ENCODE results near the gene CHSY1. TPM values are rescaled to one million over a fixed set of nuclear protein-coding genes. Genes with fewer than 3 reads are reported as not detected.

The CHSY1 gene
- total RNA-seq, 4 donors from 2014 or later, result 13.3 to 31.6 (median 19.6) TPM

DNA sequence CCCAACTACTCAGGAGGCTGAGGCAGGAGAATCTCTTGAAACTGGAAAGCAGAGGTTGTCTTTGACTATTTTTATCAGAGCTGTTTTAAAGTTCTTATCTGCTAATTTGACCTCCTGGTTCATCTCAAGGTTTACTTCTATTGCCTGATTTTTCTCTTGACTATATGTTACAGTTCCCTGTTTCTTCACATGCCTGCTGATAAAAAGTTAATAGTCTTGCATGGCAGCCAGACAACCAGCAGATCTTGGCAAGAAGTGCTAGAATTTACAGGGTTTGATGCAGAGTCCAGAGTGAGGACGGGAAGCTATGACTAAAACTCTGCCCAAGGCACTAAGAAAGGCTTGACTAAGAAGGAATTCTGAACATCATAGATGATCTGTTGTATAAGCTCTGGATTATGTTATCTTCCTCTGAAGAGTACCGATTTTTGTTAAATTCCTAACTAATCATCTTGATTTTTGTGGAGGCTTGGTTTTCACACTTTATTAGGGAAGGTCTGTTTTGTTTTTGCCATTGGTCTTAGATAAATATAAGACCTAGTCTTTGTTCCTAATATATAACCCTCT is 85.9 kb downstream of the CHSY1 start:
- intact Hi-C loops (cut with DNase I), result no loop called here
- H3K9me3 ChIP-seq, result peaks cover 0 to 20% (median 17%) of the 10 kb centered on the region in 4 donors
- peaks cover 15 to 44% (median 33%) of the 10 kb centered on the region in 4 donors for H3K4me1 ChIP-seq
- no peaks in the 10 kb centered on the region for H3K27me3 ChIP-seq
- TF ChIP-seq POLR2AphosphoS5 (IDR thresholded peaks at IDR 0.05) (no peak), POLR2A (IDR thresholded peaks at IDR 0.05; ENCODE audit: low read depth) (no peak), EP300 (IDR thresholded peaks at IDR 0.05) (no peak)
- TF ChIP-seq, protein P1, sequence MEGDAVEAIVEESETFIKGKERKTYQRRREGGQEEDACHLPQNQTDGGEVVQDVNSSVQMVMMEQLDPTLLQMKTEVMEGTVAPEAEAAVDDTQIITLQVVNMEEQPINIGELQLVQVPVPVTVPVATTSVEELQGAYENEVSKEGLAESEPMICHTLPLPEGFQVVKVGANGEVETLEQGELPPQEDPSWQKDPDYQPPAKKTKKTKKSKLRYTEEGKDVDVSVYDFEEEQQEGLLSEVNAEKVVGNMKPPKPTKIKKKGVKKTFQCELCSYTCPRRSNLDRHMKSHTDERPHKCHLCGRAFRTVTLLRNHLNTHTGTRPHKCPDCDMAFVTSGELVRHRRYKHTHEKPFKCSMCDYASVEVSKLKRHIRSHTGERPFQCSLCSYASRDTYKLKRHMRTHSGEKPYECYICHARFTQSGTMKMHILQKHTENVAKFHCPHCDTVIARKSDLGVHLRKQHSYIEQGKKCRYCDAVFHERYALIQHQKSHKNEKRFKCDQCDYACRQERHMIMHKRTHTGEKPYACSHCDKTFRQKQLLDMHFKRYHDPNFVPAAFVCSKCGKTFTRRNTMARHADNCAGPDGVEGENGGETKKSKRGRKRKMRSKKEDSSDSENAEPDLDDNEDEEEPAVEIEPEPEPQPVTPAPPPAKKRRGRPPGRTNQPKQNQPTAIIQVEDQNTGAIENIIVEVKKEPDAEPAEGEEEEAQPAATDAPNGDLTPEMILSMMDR (IDR thresholded peaks at IDR 0.05), result no peak
- H3K4me3 ChIP-seq, result no peak overlapping the region
- DNase-seq (ENCODE audit: extremely low spot score), result no peak
- H3K36me3 ChIP-seq, result no peaks in the 10 kb centered on the region
- peak overlapping the region in 3 of 4 donors; percentile 73 to 80 (median 78) for H3K27ac ChIP-seq (replicated peaks in 1 of 4)
- 69% methylated on average over 2 of the region's 2 CpGs for WGBS

DNA sequence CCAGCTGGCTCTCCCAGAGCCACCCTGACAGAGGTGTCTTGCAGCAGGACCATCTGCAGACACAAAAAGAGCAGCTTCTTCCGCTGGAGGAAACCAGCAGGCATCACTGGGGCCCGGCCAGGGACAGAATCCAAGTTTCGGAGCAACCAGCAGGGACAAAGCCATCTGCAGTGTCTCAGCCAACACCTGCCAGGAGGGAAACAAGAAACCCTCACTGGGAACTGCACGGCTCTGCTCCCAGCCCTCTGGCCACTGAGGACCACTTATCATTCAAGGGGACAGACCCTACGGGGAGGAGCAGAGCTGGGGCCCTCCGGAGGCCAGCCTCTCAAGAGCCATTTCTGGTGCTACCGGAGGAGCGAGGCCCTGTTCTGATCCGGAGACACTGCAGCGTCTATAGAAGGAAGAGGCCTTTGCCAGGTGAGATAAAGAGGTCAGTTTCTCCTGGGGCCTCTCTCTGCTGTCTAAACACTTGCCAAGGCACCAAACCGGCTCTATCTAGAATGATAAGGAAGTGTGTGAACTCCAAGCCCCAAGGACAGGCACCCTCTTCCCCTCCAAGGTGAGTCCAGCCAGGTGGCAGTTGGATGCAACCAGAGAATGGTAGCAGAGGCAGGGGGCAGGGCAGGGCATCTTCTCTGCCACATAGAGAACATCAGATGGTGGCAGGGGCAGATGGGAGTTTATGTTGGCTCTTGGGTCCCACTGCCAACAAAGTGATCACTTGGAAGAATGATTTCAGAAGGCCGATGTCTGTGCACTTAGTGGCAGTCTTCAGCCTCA is 89.0 kb downstream of the CHSY1 start:
- TF ChIP-seq POLR2AphosphoS5 (IDR thresholded peaks at IDR 0.05), result peak; percentile 70 to 77
- TF ChIP-seq EP300 (IDR thresholded peaks at IDR 0.05), result no peak

DNA sequence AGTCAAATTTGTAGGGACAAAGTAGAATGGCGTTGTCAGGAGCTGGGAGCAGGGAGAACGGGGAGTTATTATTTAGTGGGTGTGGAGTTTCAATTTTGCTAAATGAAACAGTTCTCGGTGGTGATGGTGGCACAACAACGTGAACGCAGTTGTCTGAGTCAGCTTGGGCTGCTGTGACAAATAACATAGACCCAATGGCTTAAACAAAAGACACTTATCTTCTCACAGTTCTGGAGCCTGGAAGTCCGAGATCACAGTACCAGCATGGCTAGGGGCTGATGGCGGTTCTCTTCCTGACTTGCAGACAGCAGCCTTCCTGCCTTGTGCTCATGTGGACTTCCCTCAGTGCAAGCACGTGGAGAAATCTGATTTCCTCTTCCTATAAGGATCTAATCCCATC is 90.2 kb downstream of the CHSY1 start:
- intact Hi-C loops (cut with DNase I), result no loop called here
- WGBS, result 87% methylated on average over 8 of the region's 8 CpGs
- Histone ChIP-seq H3K9me3 (peaks cover 0 to 20% (median 17%) of the 10 kb centered on the region in 4 donors), H3K4me1 (peaks cover 13 to 16% (median 14%) of the 10 kb centered on the region in 4 donors), H3K27me3 (no peaks in the 10 kb centered on the region), H3K27ac (replicated peaks in 1 of 4) (no peak overlapping the region), H3K36me3 (no peaks in the 10 kb centered on the region), H3K4me3 (no peak overlapping the region)
- TF ChIP-seq EP300 (IDR thresholded peaks at IDR 0.05) (no peak), POLR2A (IDR thresholded peaks at IDR 0.05; ENCODE audit: low read depth) (no peak), POLR2AphosphoS5 (IDR thresholded peaks at IDR 0.05) (no peak)
- TF ChIP-seq, protein P1 (IDR thresholded peaks at IDR 0.05), result no peak
- no peak for DNase-seq (ENCODE audit: extremely low spot score)

More for the DNA sequence above, 89.0 kb downstream of the CHSY1 start:
- H3K9me3 ChIP-seq, result peaks cover 0 to 20% (median 17%) of the 10 kb centered on the region in 4 donors
- no peaks in the 10 kb centered on the region for H3K27me3 ChIP-seq
- 60% methylated on average over 7 of the region's 12 CpGs for WGBS
- peaks cover 13 to 25% (median 16%) of the 10 kb centered on the region in 4 donors for H3K4me1 ChIP-seq
- no peaks in the 10 kb centered on the region for H3K36me3 ChIP-seq
- no peak overlapping the region for H3K4me3 ChIP-seq
- intact Hi-C loops (cut with DNase I), result no loop called here
- peak; percentile 95 for DNase-seq (ENCODE audit: extremely low spot score)
- H3K27ac ChIP-seq (replicated peaks in 1 of 4), result peak overlapping the region; percentile 34 to 53 (median 50)

GRCh38 chr15:101159936-101160815 is 91.7 kb downstream of the CHSY1 start:
- WGBS, result 85% methylated on average over 11 of the region's 11 CpGs
- H3K27me3 ChIP-seq, result no peaks in the 10 kb centered on the region
- intact Hi-C loops (cut with DNase I), result no loop called here
- peaks cover 13 to 16% (median 14%) of the 10 kb centered on the region in 4 donors for H3K4me1 ChIP-seq
- TF ChIP-seq, protein P1 (IDR thresholded peaks at IDR 0.05), result no peak
- TF ChIP-seq POLR2A (IDR thresholded peaks at IDR 0.05; ENCODE audit: low read depth) (no peak), POLR2AphosphoS5 (IDR thresholded peaks at IDR 0.05) (no peak), EP300 (IDR thresholded peaks at IDR 0.05) (no peak)
- no peaks in the 10 kb centered on the region for H3K36me3 ChIP-seq
- H3K9me3 ChIP-seq, result peaks cover 0 to 7% (median 4%) of the 10 kb centered on the region in 4 donors
- no peak for DNase-seq (ENCODE audit: extremely low spot score)
- no peak overlapping the region for H3K4me3 ChIP-seq
- no peak overlapping the region for H3K27ac ChIP-seq (replicated peaks in 1 of 4)
